Smooth muscle cell (in vitro differentiated cells): ENCODE data around the gene MCM9. TPM values are rescaled to one million over a fixed set of nuclear protein-coding genes. Genes with fewer than 3 reads are reported as not detected.

Experiments
- DNase-seq: peaks from one replicate; lab custom pipeline; 2025; ENCODE audit not compliant: unreplicated experiment; lab: John Stamatoyannopoulos, UW
- H2AFZ ChIP-seq: fragments of 200-600 bp; sonication (generic); 2 replicates; pipeline ENCODE4 v1.6.0; 2016; ENCODE audit warnings: antibody characterized with exemption, low read depth, mild to moderate bottlenecking
- H3F3A ChIP-seq: fragments of 200-600 bp; sonication (generic); 2 replicates; pipeline ENCODE4 v1.6.0; 2017; ENCODE audit warnings: antibody characterized with exemption, low read depth
- H3K27ac ChIP-seq: fragments of 200-600 bp; sonication (generic); 2 replicates; pipeline ENCODE4 v1.5.1; 2016; ENCODE audit warnings: low read depth, mild to moderate bottlenecking
- H3K27me3 ChIP-seq: fragments of 200-600 bp; sonication (generic); 2 replicates; pipeline ENCODE4 v1.6.1; 2016; ENCODE audit warnings: low read depth, mild to moderate bottlenecking
- H3K36me3 ChIP-seq: fragments of 200-600 bp; sonication (generic); 2 replicates; pipeline ENCODE4 v1.5.1; 2016; ENCODE audit warnings: low read depth
- H3K4me1 ChIP-seq: fragments of 200-600 bp; sonication (generic); 2 replicates; pipeline ENCODE4 v1.5.1; 2016; ENCODE audit warnings: low read depth
- H3K4me2 ChIP-seq: fragments of 200-600 bp; sonication (generic); 2 replicates; pipeline ENCODE4 v1.6.0; 2016; ENCODE audit warnings: mild to moderate bottlenecking
- H3K4me3 ChIP-seq: fragments of 200-600 bp; sonication (generic); 2 replicates; pipeline ENCODE4 v1.5.1; 2016; ENCODE audit warnings: mild to moderate bottlenecking
- H3K79me2 ChIP-seq: fragments of 200-600 bp; sonication (generic); 2 replicates; pipeline ENCODE4 v1.6.0; 2016; ENCODE audit warnings: low read depth, mild to moderate bottlenecking
- H3K9ac ChIP-seq: fragments of 200-600 bp; sonication (generic); 2 replicates; pipeline ENCODE4 v1.6.0; 2016; ENCODE audit warnings: low read depth
- H3K9me3 ChIP-seq: fragments of 200-600 bp; sonication (generic); replicated peaks from 2 replicates; pipeline ENCODE4 v1.5.1; 2016; ENCODE audit warnings: low read depth
- H4K20me1 ChIP-seq: fragments of 200-600 bp; sonication (generic); 2 replicates; pipeline ENCODE4 v1.6.0; 2016; ENCODE audit warnings: low read depth
- WGBS: methylation state at CpG from one replicate; pipeline ENCODE4 v1.1.7; 2016; ENCODE audit warnings: low lambda C conversion rate; 5-methylcytosine and 5-hydroxymethylcytosine counted together
- polyA plus RNA-seq: library from polyadenylated mRNA; unstranded; fragments of >200 nt; fragmentation: Nextera tagmentation; extraction: Ambion mirVana; gene quantifications from 2 replicates; pipeline ENCODE4 v1.2.1, GENCODE V29; 2016
- total RNA-seq: library from RNA; depleted of rRNA; stranded (reverse); fragments of >200 nt; gene quantifications from 2 replicates; pipeline ENCODE4 v1.2.3, GENCODE V29; 2014
- TF ChIP-seq, protein P1 (sequence below): fragments of 200-600 bp; sonication (generic); IDR thresholded peaks from 2 replicates; pipeline ENCODE4 v1.5.1; 2017; ENCODE audit warnings: borderline replicate concordance, mild to moderate bottlenecking, antibody characterized with exemption; ENCODE audit not compliant: insufficient read depth, poor library complexity, severe bottlenecking

The MCM9 gene
- total and polyA plus RNA-seq, 2 experiments from 2014 or later: 3.8 to 7.8 TPM

DNA sequence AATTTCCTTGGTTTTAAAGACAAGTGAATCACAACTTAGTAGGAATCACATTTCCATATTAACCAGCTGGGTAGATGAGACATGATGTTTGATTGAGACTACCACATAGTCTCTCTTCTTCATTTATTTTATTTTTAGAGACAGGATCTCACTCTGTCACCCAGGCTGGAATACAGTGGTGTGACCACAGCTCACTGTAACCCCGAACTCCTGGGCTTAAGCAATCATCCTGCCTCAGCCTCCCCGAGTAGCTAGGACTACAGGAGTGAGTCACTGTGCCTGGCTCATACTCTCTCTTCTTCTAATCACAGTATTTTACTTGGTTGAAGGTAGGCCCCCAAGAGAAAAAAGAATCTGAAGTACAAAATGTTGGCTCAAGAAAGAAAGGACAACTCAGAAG is 121.2 kb downstream of the MCM9 start:
- Histone ChIP-seq H3K9ac (no peak overlapping the region), H3F3A (no peaks in the 10 kb centered on the region), H3K4me2 (no peak overlapping the region), H3K9me3 (no peaks in the 10 kb centered on the region), H3K4me1 (no peaks in the 10 kb centered on the region), H3K79me2 (no peaks in the 10 kb centered on the region), H3K4me3 (no peak overlapping the region), H3K27me3 (no peaks in the 10 kb centered on the region), H3K36me3 (no peaks in the 10 kb centered on the region), H3K27ac (no peak overlapping the region), H4K20me1 (no peaks in the 10 kb centered on the region), H2AFZ (no peak overlapping the region)
- WGBS: 46% methylated on average over 2 of the region's 2 CpGs
- TF ChIP-seq, protein P1, sequence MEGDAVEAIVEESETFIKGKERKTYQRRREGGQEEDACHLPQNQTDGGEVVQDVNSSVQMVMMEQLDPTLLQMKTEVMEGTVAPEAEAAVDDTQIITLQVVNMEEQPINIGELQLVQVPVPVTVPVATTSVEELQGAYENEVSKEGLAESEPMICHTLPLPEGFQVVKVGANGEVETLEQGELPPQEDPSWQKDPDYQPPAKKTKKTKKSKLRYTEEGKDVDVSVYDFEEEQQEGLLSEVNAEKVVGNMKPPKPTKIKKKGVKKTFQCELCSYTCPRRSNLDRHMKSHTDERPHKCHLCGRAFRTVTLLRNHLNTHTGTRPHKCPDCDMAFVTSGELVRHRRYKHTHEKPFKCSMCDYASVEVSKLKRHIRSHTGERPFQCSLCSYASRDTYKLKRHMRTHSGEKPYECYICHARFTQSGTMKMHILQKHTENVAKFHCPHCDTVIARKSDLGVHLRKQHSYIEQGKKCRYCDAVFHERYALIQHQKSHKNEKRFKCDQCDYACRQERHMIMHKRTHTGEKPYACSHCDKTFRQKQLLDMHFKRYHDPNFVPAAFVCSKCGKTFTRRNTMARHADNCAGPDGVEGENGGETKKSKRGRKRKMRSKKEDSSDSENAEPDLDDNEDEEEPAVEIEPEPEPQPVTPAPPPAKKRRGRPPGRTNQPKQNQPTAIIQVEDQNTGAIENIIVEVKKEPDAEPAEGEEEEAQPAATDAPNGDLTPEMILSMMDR: no peak
- DNase-seq: no peak

DNA sequence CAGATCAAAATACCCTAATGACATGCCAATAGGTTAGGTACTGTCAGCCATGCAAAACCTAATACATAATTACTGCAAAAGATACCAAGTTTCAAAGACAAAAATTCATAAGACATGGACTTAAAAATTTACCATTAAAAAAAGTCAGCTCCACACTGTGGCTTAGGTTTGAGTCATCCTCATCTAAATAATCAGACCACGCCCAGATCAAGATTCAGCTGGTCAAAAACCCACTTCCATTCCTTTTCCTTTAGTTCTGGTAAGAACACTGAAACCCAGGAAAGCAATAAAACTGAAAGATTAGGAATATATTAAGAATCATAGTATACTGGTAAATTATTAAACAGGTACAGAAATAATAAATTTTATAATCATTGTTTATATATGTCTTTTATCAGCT is 122.0 kb downstream of the MCM9 start:
- no peaks in the 10 kb centered on the region for H3K27me3 ChIP-seq
- H4K20me1 ChIP-seq: no peaks in the 10 kb centered on the region
- no peak overlapping the region for H3K4me2 ChIP-seq
- H2AFZ ChIP-seq: no peak overlapping the region
- H3K4me1 ChIP-seq: no peaks in the 10 kb centered on the region
- 100% methylated on average over 1 of the region's 1 CpG for WGBS
- no peak overlapping the region for H3K27ac ChIP-seq
- no peaks in the 10 kb centered on the region for H3F3A ChIP-seq
- no peak for DNase-seq
- H3K9me3 ChIP-seq: no peaks in the 10 kb centered on the region
- H3K36me3 ChIP-seq: no peaks in the 10 kb centered on the region
- TF ChIP-seq, protein P1: no peak
- H3K79me2 ChIP-seq: no peaks in the 10 kb centered on the region
- no peak overlapping the region for H3K9ac ChIP-seq
- no peak overlapping the region for H3K4me3 ChIP-seq

DNA sequence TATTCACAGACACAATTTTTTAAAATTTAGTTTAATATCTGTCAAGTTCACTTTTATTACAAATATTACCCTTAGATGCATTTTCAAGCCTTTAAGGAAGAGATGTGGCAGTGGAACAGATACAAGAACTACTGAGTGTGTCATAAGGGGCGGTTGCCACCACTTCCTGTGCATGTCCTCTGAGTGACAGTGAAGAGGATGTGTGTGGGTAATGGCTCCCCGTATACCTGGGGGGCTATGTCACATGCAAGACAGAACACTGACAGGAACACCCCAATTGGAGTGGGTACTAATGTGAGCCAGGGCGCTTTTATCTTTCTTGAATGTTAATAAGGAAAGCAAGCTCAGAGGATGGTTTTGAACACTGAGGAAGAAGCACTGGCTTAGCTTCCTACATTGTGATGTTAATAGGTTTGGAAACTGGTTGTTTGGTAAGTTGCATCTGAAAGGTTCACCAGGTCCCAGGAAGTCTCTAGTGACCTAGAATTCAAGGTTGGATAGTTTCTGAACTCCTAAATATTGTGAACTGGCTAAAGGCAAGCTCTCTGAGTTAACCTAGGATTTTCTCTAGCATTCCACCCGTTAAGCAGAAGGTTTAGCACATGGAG is 124.4 kb downstream of the MCM9 start:
- no peaks in the 10 kb centered on the region for H4K20me1 ChIP-seq
- no peak overlapping the region for H2AFZ ChIP-seq
- H3K36me3 ChIP-seq: no peaks in the 10 kb centered on the region
- WGBS: 90% methylated on average over 4 of the region's 4 CpGs
- H3K27me3 ChIP-seq: no peaks in the 10 kb centered on the region
- H3K4me1 ChIP-seq: no peaks in the 10 kb centered on the region
- H3K27ac ChIP-seq: no peak overlapping the region
- TF ChIP-seq, protein P1: no peak
- H3F3A ChIP-seq: no peaks in the 10 kb centered on the region
- no peak overlapping the region for H3K4me2 ChIP-seq
- no peak overlapping the region for H3K9ac ChIP-seq
- no peaks in the 10 kb centered on the region for H3K79me2 ChIP-seq
- no peak for DNase-seq
- H3K4me3 ChIP-seq: no peak overlapping the region
- H3K9me3 ChIP-seq: no peaks in the 10 kb centered on the region

DNA sequence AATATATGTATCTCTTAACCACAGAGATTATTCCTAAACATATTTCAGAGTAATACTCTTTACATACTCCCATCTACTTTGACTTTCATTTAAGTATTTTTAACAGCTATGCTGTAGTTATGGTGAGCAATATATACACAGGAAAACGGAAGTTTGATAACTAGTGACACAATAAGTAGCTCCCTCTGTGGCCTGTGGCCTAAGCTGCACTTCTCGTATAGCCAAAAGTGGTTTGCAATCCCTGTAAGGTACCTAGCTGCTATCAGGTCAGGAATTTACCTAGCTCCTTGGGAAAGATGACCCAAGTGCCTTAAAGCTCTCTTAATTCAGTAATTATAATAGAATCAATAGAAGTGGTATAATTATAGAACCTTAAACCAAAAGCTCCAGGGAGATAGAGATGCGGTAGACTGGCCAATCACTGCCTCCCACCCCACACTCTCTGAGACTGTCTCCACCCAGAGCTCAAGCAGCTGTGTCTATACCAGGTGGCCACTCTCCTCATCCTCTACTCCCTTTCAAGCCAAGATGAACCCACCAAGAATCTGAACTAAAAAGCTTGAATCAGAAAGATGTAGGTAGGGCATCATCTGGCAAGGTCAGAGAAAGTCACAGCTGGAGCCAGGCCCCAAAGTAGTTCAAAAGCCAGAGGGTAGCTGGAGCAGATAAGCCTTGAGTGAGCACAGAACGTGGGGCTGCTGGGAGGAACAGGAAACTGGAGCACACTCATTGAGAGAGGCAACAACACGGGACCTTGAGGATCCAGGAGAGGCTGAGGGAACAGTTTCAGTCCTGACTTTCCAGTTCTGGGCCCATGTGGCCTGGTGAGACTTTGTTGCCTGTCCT is 125.9 kb downstream of the MCM9 start:
- Histone ChIP-seq H2AFZ (no peak overlapping the region), H3K4me3 (no peak overlapping the region), H3K27me3 (no peaks in the 10 kb centered on the region), H3K4me1 (no peaks in the 10 kb centered on the region), H3K9ac (no peak overlapping the region), H3K36me3 (no peaks in the 10 kb centered on the region), H4K20me1 (no peaks in the 10 kb centered on the region), H3K9me3 (no peaks in the 10 kb centered on the region), H3K4me2 (no peak overlapping the region), H3F3A (no peaks in the 10 kb centered on the region), H3K79me2 (no peaks in the 10 kb centered on the region), H3K27ac (no peak overlapping the region)
- 84% methylated on average over 5 of the region's 5 CpGs for WGBS
- no peak for DNase-seq
- TF ChIP-seq, protein P1: no peak
